ENCODE measurements around the gene FAM111A.

Gene FAM111A

GRCh38 chr11:59199546-59200422 lies 57.1 kb downstream of the FAM111A start:
- no peak for TF ChIP-seq POLR2AphosphoS5 (IDR thresholded peaks at IDR 0.05; ENCODE audit: low read depth)
- TF ChIP-seq CTCF (IDR thresholded peaks at IDR 0.05; ENCODE audit: insufficient read depth, low read length), result no peak
- TF ChIP-seq, protein P1, sequence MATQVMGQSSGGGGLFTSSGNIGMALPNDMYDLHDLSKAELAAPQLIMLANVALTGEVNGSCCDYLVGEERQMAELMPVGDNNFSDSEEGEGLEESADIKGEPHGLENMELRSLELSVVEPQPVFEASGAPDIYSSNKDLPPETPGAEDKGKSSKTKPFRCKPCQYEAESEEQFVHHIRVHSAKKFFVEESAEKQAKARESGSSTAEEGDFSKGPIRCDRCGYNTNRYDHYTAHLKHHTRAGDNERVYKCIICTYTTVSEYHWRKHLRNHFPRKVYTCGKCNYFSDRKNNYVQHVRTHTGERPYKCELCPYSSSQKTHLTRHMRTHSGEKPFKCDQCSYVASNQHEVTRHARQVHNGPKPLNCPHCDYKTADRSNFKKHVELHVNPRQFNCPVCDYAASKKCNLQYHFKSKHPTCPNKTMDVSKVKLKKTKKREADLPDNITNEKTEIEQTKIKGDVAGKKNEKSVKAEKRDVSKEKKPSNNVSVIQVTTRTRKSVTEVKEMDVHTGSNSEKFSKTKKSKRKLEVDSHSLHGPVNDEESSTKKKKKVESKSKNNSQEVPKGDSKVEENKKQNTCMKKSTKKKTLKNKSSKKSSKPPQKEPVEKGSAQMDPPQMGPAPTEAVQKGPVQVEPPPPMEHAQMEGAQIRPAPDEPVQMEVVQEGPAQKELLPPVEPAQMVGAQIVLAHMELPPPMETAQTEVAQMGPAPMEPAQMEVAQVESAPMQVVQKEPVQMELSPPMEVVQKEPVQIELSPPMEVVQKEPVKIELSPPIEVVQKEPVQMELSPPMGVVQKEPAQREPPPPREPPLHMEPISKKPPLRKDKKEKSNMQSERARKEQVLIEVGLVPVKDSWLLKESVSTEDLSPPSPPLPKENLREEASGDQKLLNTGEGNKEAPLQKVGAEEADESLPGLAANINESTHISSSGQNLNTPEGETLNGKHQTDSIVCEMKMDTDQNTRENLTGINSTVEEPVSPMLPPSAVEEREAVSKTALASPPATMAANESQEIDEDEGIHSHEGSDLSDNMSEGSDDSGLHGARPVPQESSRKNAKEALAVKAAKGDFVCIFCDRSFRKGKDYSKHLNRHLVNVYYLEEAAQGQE (IDR thresholded peaks at IDR 0.05; ENCODE audit: insufficient replicate concordance, low read depth), result no peak
- TF ChIP-seq SPI1 (IDR thresholded peaks at IDR 0.05; ENCODE audit: borderline replicate concordance, low read depth), result no peak
- no peak for TF ChIP-seq GABPA (IDR thresholded peaks at IDR 0.05; ENCODE audit: low read depth)
- no peak for DNase-seq (ENCODE audit: low read depth in 1 of 2, low spot score in 1 of 2)
- no peak overlapping the region for H3K27ac ChIP-seq (replicated peaks)

GRCh38 chr11:59200423-59200746 lies 57.7 kb downstream of the FAM111A start:
- Histone ChIP-seq H3K27me3 (ENCODE audit: insufficient read depth, poor library complexity, severe bottlenecking) (no peaks in the 10 kb centered on the region), H3K27ac (replicated peaks) (no peak overlapping the region), H3K4me3 (replicated peaks; ENCODE audit: insufficient read depth, low read length) (no peak overlapping the region)
- DNase-seq (ENCODE audit: low read depth in 1 of 2, low spot score in 1 of 2), result no peak
- TF ChIP-seq GABPA (IDR thresholded peaks at IDR 0.05; ENCODE audit: low read depth) (no peak), SPI1 (IDR thresholded peaks at IDR 0.05; ENCODE audit: borderline replicate concordance, low read depth) (no peak), POLR2AphosphoS5 (IDR thresholded peaks at IDR 0.05; ENCODE audit: low read depth) (no peak), CTCF (IDR thresholded peaks at IDR 0.05; ENCODE audit: insufficient read depth, low read length) (no peak)
- TF ChIP-seq, protein P1 (IDR thresholded peaks at IDR 0.05; ENCODE audit: insufficient replicate concordance, low read depth), result no peak

More at GRCh38 chr11:59199546-59200422, 57.1 kb downstream of the FAM111A start:
- H3K4me3 ChIP-seq (replicated peaks; ENCODE audit: insufficient read depth, low read length), result no peak overlapping the region
- no peaks in the 10 kb centered on the region for H3K27me3 ChIP-seq (ENCODE audit: insufficient read depth, poor library complexity, severe bottlenecking)

DNA sequence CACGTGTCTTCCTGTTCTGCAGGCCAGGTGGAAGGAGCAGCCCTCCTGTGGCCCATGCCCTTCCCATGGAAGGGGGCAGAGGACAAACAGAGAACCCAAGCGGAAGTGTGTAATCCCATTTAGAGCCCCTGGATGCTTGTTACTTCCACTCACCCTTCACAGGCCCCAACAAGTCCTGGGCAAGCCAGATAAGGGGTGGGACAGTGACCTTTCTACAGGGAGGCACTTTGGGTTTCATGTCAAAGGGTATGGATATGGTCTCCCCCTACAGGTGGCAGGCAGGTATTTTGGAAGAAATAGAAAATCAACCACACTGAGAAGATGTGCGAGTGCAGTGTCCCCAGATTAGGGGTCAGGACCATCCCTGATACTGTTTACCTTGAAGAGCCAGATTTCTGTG lies 58.7 kb downstream of the FAM111A start:
- Histone ChIP-seq H3K4me3 (replicated peaks; ENCODE audit: insufficient read depth, low read length) (no peak overlapping the region), H3K27me3 (ENCODE audit: insufficient read depth, poor library complexity, severe bottlenecking) (no peaks in the 10 kb centered on the region), H3K27ac (replicated peaks) (no peak overlapping the region)
- DNase-seq (ENCODE audit: low read depth in 1 of 2, low spot score in 1 of 2), result no peak
- no peak for TF ChIP-seq SPI1 (IDR thresholded peaks at IDR 0.05; ENCODE audit: borderline replicate concordance, low read depth)
- no peak for TF ChIP-seq POLR2AphosphoS5 (IDR thresholded peaks at IDR 0.05; ENCODE audit: low read depth)
- TF ChIP-seq, protein P1 (IDR thresholded peaks at IDR 0.05; ENCODE audit: insufficient replicate concordance, low read depth), result no peak
- no peak for TF ChIP-seq CTCF (IDR thresholded peaks at IDR 0.05; ENCODE audit: insufficient read depth, low read length)
- TF ChIP-seq GABPA (IDR thresholded peaks at IDR 0.05; ENCODE audit: low read depth), result no peak

Data from HL-60 (cell line).